K562 (cell line): ENCODE measurements around the gene RGR. TPM values are rescaled to one million over a fixed set of nuclear protein-coding genes. Genes with fewer than 3 reads are reported as not detected.

Experiments used
- CBX3 ChIP-seq, 2 experiments: IDR thresholded peaks; 1 replicate in 1 of 2; 2 replicates in 1 of 2; pipeline ENCODE4 v1.6.1; 2012; ENCODE audit warnings: inconsistent platforms in 2 of 2, low read length in 2 of 2, borderline replicate concordance in 1 of 2, control low read depth in 1 of 2
- CTBP1 ChIP-seq: fragments of 450-650 bp; IDR thresholded peaks from 2 replicates; pipeline ENCODE4 v1.6.1; 2016; ENCODE audit warnings: borderline replicate concordance
- CXXC5 ChIP-seq: fragments of 250-450 bp; sonication (Bioruptor Pico); IDR thresholded peaks from 2 replicates; pipeline ENCODE4 v1.8.0; 2022; ENCODE audit warnings: inconsistent platforms, mild to moderate bottlenecking, moderate library complexity
- EP300 ChIP-seq: IDR thresholded peaks from 2 replicates; pipeline ENCODE4 v1.6.1; 2012; ENCODE audit warnings: low read length, improper control_type of control experiment
- GTF2A2 ChIP-seq: IDR thresholded peaks from 2 replicates; pipeline ENCODE4 v1.6.1; 2016; ENCODE audit warnings: mild to moderate bottlenecking, missing genetic modification characterization, missing compliant biosample characterization
- HDAC8 ChIP-seq: fragments of 450-650 bp; IDR thresholded peaks from 2 replicates; pipeline ENCODE4 v1.6.1; 2016; ENCODE audit warnings: mild to moderate bottlenecking, missing genetic modification characterization, moderate library complexity, missing compliant biosample characterization
- JUNB ChIP-seq: fragments of 450-650 bp; formaldehyde crosslinking; conservative IDR thresholded peaks from 2 replicates; pipeline ENCODE4 v1.4.0; 2020; ENCODE audit warnings: mild to moderate bottlenecking
- MBD2 ChIP-seq: sonication (generic); IDR thresholded peaks from 2 replicates; pipeline ENCODE4 v1.6.1; 2016; ENCODE audit warnings: low read depth, borderline replicate concordance
- NCOA6 ChIP-seq: fragments of 450-650 bp; IDR thresholded peaks from 2 replicates; pipeline ENCODE4 v1.6.1; 2017; ENCODE audit warnings: mild to moderate bottlenecking
- RAD21 ChIP-seq, 2 experiments: fragments of 250-450 bp in 1 of 2; fragments of 450-650 bp in 1 of 2; sonication (Bioruptor Pico) in 1 of 2; formaldehyde crosslinking in 1 of 2; IDR thresholded peaks in 1 of 2; conservative IDR thresholded peaks in 1 of 2; 2 replicates each; pipeline versions ENCODE4 v1.4.0 to v1.8.0; 2020 to 2022; ENCODE audit warnings: mild to moderate bottlenecking in 2 of 2, moderate library complexity in 1 of 2
- RCOR1 ChIP-seq, 2 experiments: IDR thresholded peaks; 2 replicates each; pipeline ENCODE4 v1.6.1; 2012; ENCODE audit warnings: low read depth in 2 of 2, low read length in 2 of 2, borderline replicate concordance in 1 of 2, improper control_type of control experiment in 1 of 2
- SRF ChIP-seq, 2 experiments: fragments of 250-450, 450-650 bp in 1 of 2; sonication (Bioruptor Pico) in 1 of 2; sonication (generic) in 1 of 2; formaldehyde crosslinking; IDR thresholded peaks; 2 replicates each; pipeline versions ENCODE4 v1.5.0 to v1.5.1; 2020 to 2022; ENCODE audit warnings: mild to moderate bottlenecking in 1 of 2, missing genetic modification reagents in 1 of 2
- TARDBP ChIP-seq: fragments of 450-650 bp; IDR thresholded peaks from 2 replicates; pipeline ENCODE4 v1.6.1; 2016
- ZNF282 ChIP-seq: sonication (generic); formaldehyde crosslinking; IDR thresholded peaks from 2 replicates; pipeline ENCODE4 v1.8.1; 2023; ENCODE audit warnings: missing genetic modification reagents
- polyA plus RNA-seq, 8 experiments: library from polyadenylated mRNA; depleted of rRNA in 4 of 8; stranded (reverse) in 5 of 8; unstranded in 3 of 8; fragments of >200 nt; fragmentation: Nextera tagmentation in 2 of 8; fragmentation: Illumina TruSeq in 1 of 8; extraction: Ambion mirVana in 2 of 8; extraction: Trizol in 1 of 8; gene quantifications; 2 replicates each; pipeline versions ENCODE4 v1.2.1 to v1.2.3, GENCODE V29; 2011 to 2014; ENCODE audit warnings: inconsistent platforms in 1 of 8, missing spikeins in 1 of 8
- total RNA-seq, 7 experiments: library from RNA; depleted of rRNA in 6 of 7; stranded (reverse); fragments of >200 nt in 6 of 7; fragmentation: Illumina TruSeq in 2 of 7; extraction: Trizol in 2 of 7; gene quantifications; 2 replicates each; pipeline versions ENCODE4 v1.2.1 to v1.2.3, GENCODE V29; 2011 to 2021; ENCODE audit warnings: low replicate concordance in 1 of 7
- TF ChIP-seq, protein P1 (sequence below): fragments of 450-650 bp; IDR thresholded peaks from 2 replicates; pipeline ENCODE4 v1.6.1; 2017; ENCODE audit warnings: mild to moderate bottlenecking, moderate library complexity
- TF ChIP-seq, protein P2 (sequence below): sonication (generic); formaldehyde crosslinking; IDR thresholded peaks from 2 replicates; pipeline ENCODE4 v1.8.1; 2023; ENCODE audit warnings: mild to moderate bottlenecking, missing genetic modification reagents, moderate library complexity
- TF ChIP-seq, protein P3 (sequence below), 2 experiments: fragments of 450-650 bp; IDR thresholded peaks; 2 replicates each; pipeline ENCODE4 v1.6.1; 2016; ENCODE audit warnings: mild to moderate bottlenecking in 2 of 2, borderline replicate concordance in 1 of 2, low read depth in 1 of 2, moderate library complexity in 1 of 2

The RGR gene
- total and polyA plus RNA-seq, 9 of the 15 experiments (the other 6 are each of a cell fraction or from before 2014, with no cell fraction given) = not detected

DNA sequence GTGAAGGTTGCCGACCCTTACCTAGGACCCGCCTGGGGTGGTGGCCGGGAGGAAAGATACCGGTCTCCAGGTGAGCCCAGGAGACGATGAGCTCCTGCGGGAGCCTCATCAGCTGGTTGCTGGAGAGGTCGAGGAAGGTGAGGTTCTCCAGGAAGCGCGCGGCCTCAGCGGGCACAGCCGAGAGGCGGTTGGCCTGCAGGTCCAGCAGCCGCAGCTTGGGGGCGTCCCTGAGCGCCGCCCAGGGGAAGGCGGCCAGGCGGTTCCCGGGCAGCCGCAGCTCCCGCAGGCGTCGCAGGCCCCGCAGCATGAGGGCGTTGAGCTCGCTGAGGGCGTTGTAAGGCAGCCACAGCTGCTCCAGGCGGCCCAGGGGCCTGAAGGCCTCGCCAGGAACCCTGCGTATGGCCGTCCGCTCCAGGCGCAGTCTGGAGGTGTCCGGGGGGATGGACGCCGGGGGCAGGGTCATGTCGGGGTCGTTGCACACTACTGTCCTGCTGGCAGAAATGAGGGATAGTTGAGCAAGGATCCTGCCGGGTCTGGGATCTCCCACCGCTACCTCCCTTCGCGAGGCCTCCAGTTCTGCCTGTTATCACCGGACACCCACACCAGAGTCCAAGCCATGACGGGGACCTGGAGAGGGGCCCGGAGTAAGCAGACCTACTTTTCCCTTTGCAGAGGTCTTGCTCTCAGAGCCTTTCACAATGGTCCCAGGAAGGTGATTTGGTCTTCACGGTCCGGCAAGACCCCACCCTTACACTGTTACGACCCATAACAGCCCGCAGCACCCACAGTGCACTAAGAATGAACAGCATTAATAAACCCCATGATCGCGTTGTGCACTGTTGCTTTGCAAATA, 7.4 kb upstream of the RGR start (continued):
- TF ChIP-seq, protein P1, sequence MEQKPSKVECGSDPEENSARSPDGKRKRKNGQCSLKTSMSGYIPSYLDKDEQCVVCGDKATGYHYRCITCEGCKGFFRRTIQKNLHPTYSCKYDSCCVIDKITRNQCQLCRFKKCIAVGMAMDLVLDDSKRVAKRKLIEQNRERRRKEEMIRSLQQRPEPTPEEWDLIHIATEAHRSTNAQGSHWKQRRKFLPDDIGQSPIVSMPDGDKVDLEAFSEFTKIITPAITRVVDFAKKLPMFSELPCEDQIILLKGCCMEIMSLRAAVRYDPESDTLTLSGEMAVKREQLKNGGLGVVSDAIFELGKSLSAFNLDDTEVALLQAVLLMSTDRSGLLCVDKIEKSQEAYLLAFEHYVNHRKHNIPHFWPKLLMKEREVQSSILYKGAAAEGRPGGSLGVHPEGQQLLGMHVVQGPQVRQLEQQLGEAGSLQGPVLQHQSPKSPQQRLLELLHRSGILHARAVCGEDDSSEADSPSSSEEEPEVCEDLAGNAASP = no peak
- no peak for TF ChIP-seq MBD2
- TF ChIP-seq CTBP1 = no peak
- TF ChIP-seq, protein P2, sequence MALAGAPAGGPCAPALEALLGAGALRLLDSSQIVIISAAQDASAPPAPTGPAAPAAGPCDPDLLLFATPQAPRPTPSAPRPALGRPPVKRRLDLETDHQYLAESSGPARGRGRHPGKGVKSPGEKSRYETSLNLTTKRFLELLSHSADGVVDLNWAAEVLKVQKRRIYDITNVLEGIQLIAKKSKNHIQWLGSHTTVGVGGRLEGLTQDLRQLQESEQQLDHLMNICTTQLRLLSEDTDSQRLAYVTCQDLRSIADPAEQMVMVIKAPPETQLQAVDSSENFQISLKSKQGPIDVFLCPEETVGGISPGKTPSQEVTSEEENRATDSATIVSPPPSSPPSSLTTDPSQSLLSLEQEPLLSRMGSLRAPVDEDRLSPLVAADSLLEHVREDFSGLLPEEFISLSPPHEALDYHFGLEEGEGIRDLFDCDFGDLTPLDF (CRISPR knock-in tag) = no peak
- no peak for TF ChIP-seq EP300
- TF ChIP-seq CBX3 (IDR thresholded peaks at IDR 0.05; ENCODE audit: borderline replicate concordance in 1 of 2, low read length in 2 of 2) = peak in 1 of 2 experiments; percentile 80; a peak in 1 of 3 replicates
- TF ChIP-seq NCOA6 = no peak
- TF ChIP-seq ZNF282 (CRISPR knock-in tag) = no peak
- peak in 1 of 2 experiments; percentile 15; a peak in 1 of 4 replicates for TF ChIP-seq RAD21 (CRISPR knock-in tag; conservative IDR thresholded peaks at IDR 0.05 in 1 of 2, IDR thresholded peaks at IDR 0.05 in 1 of 2)
- no peak for TF ChIP-seq GTF2A2 (tag)
- TF ChIP-seq SRF (CRISPR knock-in tag; IDR thresholded peaks at IDR 0.05) = no peak
- TF ChIP-seq, protein P3, sequence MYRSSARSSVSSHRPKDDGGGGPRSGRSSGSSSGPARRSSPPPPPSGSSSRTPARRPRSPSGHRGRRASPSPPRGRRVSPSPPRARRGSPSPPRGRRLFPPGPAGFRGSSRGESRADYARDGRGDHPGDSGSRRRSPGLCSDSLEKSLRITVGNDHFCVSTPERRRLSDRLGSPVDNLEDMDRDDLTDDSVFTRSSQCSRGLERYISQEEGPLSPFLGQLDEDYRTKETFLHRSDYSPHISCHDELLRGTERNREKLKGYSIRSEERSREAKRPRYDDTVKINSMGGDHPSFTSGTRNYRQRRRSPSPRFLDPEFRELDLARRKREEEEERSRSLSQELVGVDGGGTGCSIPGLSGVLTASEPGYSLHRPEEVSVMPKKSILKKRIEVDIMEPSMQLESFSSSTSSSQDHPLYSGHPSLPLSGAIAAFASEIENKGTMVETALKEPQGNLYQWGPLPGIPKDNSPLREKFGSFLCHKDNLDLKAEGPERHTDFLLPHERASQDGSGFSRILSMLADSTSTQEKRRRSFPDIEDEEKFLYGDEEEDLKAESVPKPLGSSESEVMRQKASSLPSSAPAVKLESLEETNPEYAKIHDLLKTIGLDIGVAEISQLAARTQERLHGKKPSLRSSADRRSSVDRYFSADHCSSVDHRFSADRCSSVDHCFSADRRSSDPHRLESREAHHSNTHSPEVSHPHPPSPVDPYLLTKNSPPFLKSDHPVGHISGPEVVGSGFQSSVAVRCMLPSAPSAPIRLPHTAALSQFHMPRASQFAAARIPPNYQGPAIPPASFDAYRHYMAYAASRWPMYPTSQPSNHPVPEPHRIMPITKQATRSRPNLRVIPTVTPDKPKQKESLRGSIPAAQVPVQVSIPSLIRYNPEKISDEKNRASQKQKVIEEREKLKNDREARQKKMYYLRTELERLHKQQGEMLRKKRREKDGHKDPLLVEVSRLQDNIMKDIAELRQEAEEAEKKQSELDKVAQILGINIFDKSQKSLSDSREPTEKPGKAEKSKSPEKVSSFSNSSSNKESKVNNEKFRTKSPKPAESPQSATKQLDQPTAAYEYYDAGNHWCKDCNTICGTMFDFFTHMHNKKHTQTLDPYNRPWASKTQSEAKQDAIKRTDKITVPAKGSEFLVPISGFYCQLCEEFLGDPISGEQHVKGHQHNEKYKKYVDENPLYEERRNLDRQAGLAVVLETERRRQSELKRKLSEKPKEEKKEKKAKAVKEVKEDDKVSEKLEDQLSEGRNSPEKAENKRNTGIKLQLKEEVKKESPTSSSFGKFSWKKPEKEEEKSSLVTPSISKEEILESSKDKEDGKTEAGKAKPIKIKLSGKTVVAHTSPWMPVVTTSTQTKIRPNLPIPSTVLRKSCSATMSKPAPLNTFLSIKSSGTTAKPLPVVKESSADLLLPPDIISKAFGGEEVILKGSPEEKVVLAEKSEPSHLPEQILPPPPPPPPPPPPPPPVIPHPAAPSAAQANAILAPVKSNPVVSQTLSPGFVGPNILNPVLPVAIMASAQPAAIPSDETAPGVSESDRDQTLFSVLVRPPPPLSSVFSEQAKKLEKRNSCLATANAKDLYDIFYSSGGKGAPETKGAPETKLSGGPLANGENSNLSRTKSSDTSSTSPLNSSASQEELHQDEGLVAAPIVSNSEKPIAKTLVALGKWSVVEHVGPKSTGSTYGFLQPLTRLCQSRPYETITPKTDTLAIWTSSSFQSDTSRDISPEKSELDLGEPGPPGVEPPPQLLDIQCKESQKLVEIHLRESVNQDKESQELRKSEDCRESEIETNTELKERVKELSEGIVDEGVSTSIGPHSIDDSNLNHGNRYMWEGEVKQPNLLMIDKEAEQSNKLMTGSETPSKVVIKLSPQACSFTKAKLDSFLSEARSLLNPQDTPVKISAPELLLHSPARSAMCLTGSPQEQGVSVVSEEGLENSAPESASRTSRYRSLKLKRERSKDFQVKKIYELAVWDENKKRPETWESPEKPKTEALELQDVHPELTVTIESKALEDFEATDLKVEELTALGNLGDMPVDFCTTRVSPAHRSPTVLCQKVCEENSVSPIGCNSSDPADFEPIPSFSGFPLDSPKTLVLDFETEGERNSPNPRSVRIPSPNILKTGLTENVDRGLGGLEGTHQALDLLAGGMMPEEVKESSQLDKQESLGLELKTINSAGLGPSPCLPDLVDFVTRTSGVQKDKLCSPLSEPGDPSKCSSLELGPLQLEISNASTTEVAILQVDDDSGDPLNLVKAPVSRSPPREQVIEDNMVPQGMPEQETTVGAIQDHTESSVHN (IDR thresholded peaks at IDR 0.05; ENCODE audit: borderline replicate concordance in 1 of 2, low read depth in 1 of 2) = no peak
- TF ChIP-seq RCOR1 (IDR thresholded peaks at IDR 0.05; ENCODE audit: borderline replicate concordance in 1 of 2, low read depth in 2 of 2, low read length in 2 of 2) = no peak
- TF ChIP-seq HDAC8 (tag) = no peak
- no peak for TF ChIP-seq JUNB (CRISPR knock-in tag)
- TF ChIP-seq CXXC5 (CRISPR knock-in tag) = no peak; the same call in 1 of the 2 replicates
- no peak for TF ChIP-seq TARDBP
